ENCODE results near the gene PLXNA4. TPM values are rescaled to one million over a fixed set of nuclear protein-coding genes. Genes with fewer than 3 reads are reported as not detected.

Gene PLXNA4
- total RNA-seq, 1 experiment from 2014 or later, result 0.11 TPM

- DNase-seq (ENCODE audit: low spot score), result no peak
- intact Hi-C loops (cut with micrococcal nuclease; ENCODE audit: unreplicated experiment), result loop anchor here (10.0 kb wide), 1 partner anchor 298 kb away; no protein-coding TSS in a partner anchor
- Histone ChIP-seq H3K27ac (ENCODE audit: low read depth, low read length, poor library complexity, severe bottlenecking) (no peak overlapping the region), H3K9me3 (ENCODE audit: low read depth, low read length, poor library complexity, severe bottlenecking) (no peaks in the 10 kb centered on the region), H3K4me3 (ENCODE audit: low read depth, low read length, poor library complexity, severe bottlenecking) (no peak overlapping the region), H3K36me3 (ENCODE audit: insufficient read depth, low read length, poor library complexity, severe bottlenecking) (no peaks in the 10 kb centered on the region), H3K4me1 (ENCODE audit: insufficient read depth, low read length, poor library complexity, severe bottlenecking) (no peaks in the 10 kb centered on the region), H3K27me3 (replicated peaks; ENCODE audit: insufficient read depth, low read depth, low read length, poor library complexity) (peaks cover 29% of the 10 kb centered on the region)
- TF ChIP-seq CTCF (conservative IDR thresholded peaks at IDR 0.05; ENCODE audit: low read depth, low read length), result no peak
- TF ChIP-seq EZH2 (IDR thresholded peaks at IDR 0.05; ENCODE audit: borderline replicate concordance, low read depth, low read length, poor library complexity, severe bottlenecking), result no peak
- CTCF ChIA-PET, result no interaction called here
- POLR2A ChIA-PET (ENCODE audit: low non-redundant PET), result no interaction called here
- BruUV-seq (replicated peaks), result no TSS peak
Measured at GRCh38 chr7:132243051-132243450, 333.2 kb downstream of the PLXNA4 start.

GRCh38 chr7:132242192-132242812 is 334.0 kb downstream of the PLXNA4 start:
- ChIA-PET POLR2A (ENCODE audit: low non-redundant PET) (interaction anchor here (0.7 kb wide), 1 partner anchor 11 kb away, joined by 8 read pairs; no protein-coding TSS in a partner anchor), CTCF (no interaction called here)
- no TSS peak for BruUV-seq (replicated peaks)
- DNase-seq (ENCODE audit: low spot score), result no peak
- intact Hi-C loops (cut with micrococcal nuclease; ENCODE audit: unreplicated experiment), result loop anchor here (10.0 kb wide), 1 partner anchor 298 kb away; no protein-coding TSS in a partner anchor
- Histone ChIP-seq H3K27me3 (replicated peaks; ENCODE audit: insufficient read depth, low read depth, low read length, poor library complexity) (peaks cover 29% of the 10 kb centered on the region), H3K4me1 (ENCODE audit: insufficient read depth, low read length, poor library complexity, severe bottlenecking) (no peaks in the 10 kb centered on the region), H3K27ac (ENCODE audit: low read depth, low read length, poor library complexity, severe bottlenecking) (no peak overlapping the region), H3K9me3 (ENCODE audit: low read depth, low read length, poor library complexity, severe bottlenecking) (no peaks in the 10 kb centered on the region), H3K36me3 (ENCODE audit: insufficient read depth, low read length, poor library complexity, severe bottlenecking) (no peaks in the 10 kb centered on the region), H3K4me3 (ENCODE audit: low read depth, low read length, poor library complexity, severe bottlenecking) (no peak overlapping the region)
- no peak for TF ChIP-seq CTCF (conservative IDR thresholded peaks at IDR 0.05; ENCODE audit: low read depth, low read length)

- Histone ChIP-seq H3K9me3 (ENCODE audit: low read depth, low read length, poor library complexity, severe bottlenecking) (no peaks in the 10 kb centered on the region), H3K4me1 (ENCODE audit: insufficient read depth, low read length, poor library complexity, severe bottlenecking) (no peaks in the 10 kb centered on the region), H3K4me3 (ENCODE audit: low read depth, low read length, poor library complexity, severe bottlenecking) (no peak overlapping the region), H3K36me3 (ENCODE audit: insufficient read depth, low read length, poor library complexity, severe bottlenecking) (no peaks in the 10 kb centered on the region), H3K27me3 (replicated peaks; ENCODE audit: insufficient read depth, low read depth, low read length, poor library complexity) (peaks cover 29% of the 10 kb centered on the region), H3K27ac (ENCODE audit: low read depth, low read length, poor library complexity, severe bottlenecking) (no peak overlapping the region)
- no TSS peak for BruUV-seq (replicated peaks)
- TF ChIP-seq EZH2 (IDR thresholded peaks at IDR 0.05; ENCODE audit: borderline replicate concordance, low read depth, low read length, poor library complexity, severe bottlenecking) (no peak), CTCF (conservative IDR thresholded peaks at IDR 0.05; ENCODE audit: low read depth, low read length) (no peak)
- DNase-seq (ENCODE audit: low spot score), result no peak
- CTCF ChIA-PET, result no interaction called here
- intact Hi-C loops (cut with micrococcal nuclease; ENCODE audit: unreplicated experiment), result loop anchor here (10.0 kb wide), 1 partner anchor 296 kb away; no protein-coding TSS in a partner anchor
- POLR2A ChIA-PET (ENCODE audit: low non-redundant PET), result no interaction called here
Measured at GRCh38 chr7:132240821-132241422, 335.3 kb downstream of the PLXNA4 start.

All from A673 (cell line).